GM12874 (cell line): ENCODE data around the gene SLC38A1.

ENCODE experiments used
- CTCF ChIP-seq: IDR thresholded peaks from 2 replicates; pipeline ENCODE4 v1.5.1; 2011; ENCODE audit warnings: low read depth, mild to moderate bottlenecking, control low read depth, low read length, moderate library complexity; ENCODE audit not compliant: insufficient read depth

Gene SLC38A1

GRCh38 chr12:46179693-46180452, 89.0 kb downstream of the SLC38A1 start:
- TF ChIP-seq CTCF: no peak

- no peak for TF ChIP-seq CTCF
These were observed 90.8 kb downstream of the SLC38A1 start for GRCh38 chr12:46177837-46178608.

GRCh38 chr12:46177025-46177424, 91.8 kb downstream of the SLC38A1 start:
- TF ChIP-seq CTCF: no peak

- no peak for TF ChIP-seq CTCF
These were observed 93.9 kb downstream of the SLC38A1 start for GRCh38 chr12:46174919-46175318.

GRCh38 chr12:46174061-46174662, 94.7 kb downstream of the SLC38A1 start:
- TF ChIP-seq CTCF: no peak

- TF ChIP-seq CTCF: no peak
These were observed 100.4 kb downstream of the SLC38A1 start for GRCh38 chr12:46168426-46168825.

GRCh38 chr12:46167412-46167811, 101.4 kb downstream of the SLC38A1 start:
- TF ChIP-seq CTCF: no peak
